Fibroblast of peridontal ligament (primary cell): Measurements from ENCODE around the gene ECHDC1.
A peak's percentile ranks its signal among the peaks of the same experiment; 100 is the strongest.
"Not testable (repeated sequence)": the region's sequence is repeated elsewhere in the genome, so short reads cannot be mapped to it uniquely, and the experiment has no call there.

Experiments used
- DNase-seq: peaks from one replicate; pipeline ENCODE4 v3.0.0-alpha.2; 2010; ENCODE audit errors: extremely low read depth

Gene ECHDC1

DNA sequence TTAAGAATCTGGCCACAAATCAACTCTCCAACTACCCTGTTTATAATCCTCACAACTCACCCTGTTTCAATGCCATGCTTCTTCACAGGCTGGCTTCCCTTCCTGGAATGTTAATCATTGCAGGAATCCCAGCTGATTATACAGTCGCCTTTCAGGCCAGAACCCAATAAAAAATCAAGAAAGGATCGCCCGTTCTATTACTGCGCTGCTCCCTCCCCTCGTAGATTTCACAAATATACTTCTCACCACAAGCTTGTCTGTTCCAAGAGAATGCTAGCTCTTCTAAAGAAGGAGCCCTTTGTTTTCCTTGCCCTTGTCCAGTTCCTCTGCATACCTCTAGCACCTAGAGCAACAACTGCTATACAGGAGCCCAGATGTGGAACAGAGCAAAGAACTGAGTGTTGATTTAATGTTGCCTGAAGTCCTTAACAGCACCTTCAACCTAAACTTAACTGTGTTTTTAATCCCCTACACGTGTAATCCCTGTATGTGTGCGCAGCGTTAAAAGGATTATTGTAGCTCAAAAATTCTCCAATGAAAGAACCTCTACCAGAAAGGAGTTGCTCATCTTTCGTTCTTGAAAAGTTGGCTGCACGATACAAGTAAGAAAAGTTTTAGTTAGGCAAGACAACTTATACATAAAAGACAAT is 988 bp downstream of the ECHDC1 start:
- peak; percentile 64 for DNase-seq

DNA sequence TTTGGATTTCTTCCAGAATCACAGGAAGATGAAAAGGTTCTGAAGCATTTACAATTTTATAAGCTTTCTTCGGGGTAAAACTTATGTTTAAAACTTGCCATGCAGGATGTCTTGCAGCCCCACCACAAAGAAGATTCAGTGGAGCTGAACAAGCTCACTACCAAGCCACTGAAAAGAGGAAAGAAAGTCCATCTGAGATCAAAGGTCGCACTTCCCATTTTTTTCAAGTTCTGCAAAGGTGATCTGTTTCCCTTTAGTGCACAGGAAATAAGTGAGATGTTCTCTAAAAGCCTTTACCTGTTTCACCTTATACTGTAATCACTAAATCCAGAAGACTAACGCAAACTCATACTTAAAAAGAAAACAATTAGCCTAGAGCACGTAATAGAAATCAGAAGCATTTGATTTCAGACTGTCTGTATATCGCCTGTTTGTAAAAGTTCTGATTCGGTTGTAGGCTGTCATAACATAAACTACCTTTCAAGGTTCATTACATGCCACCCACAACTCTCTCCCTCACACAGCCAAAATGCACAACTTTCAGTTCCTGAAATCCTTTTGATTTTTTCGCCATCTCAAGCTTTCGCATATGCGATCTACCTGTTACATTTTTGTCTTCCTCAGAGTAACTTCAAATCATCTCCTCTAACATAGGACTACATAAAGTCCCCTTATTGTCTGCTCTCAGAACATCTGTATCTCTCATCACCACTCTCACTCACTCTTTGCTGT is 1.8 kb downstream of the ECHDC1 start:
- DNase-seq = no peak

DNA sequence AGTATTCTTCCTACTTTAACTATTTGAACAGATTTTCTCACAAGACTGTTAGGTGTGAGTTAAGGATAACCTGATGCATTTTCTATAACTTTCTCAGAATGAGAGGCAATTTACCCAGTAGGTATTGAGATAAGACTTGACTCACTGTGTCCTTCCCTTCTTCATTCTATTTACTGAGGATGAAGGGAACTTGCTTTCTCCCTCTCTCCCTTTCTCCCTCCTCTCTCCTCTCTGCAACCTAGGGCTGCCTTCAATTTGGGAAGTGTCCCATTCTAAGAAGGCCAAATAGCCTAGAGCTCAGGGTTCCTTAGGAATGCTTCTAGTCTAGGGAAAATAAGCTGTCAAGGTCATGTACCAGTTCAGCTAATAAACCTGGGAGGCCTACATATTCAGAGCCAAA is 3.2 kb downstream of the ECHDC1 start:
- no peak for DNase-seq

DNA sequence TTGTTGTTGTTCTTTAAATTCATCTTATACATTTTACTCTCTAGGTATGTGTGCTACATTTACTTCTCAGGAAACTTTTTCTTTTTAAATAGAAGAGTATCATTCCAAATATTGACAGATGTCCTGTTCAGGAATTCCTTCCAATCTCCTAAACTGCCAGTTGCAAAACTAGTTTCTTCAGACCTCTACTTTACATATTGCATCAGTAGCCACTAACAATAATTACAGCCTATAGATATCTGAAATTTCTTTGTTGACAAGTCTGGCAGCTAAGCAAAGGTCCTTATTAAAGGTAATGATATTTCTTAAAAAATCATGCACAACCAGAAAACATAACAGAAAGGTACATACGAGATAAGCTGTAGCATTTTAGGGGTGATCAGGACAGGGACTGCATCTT is 4.5 kb downstream of the ECHDC1 start:
- DNase-seq = no peak

DNA sequence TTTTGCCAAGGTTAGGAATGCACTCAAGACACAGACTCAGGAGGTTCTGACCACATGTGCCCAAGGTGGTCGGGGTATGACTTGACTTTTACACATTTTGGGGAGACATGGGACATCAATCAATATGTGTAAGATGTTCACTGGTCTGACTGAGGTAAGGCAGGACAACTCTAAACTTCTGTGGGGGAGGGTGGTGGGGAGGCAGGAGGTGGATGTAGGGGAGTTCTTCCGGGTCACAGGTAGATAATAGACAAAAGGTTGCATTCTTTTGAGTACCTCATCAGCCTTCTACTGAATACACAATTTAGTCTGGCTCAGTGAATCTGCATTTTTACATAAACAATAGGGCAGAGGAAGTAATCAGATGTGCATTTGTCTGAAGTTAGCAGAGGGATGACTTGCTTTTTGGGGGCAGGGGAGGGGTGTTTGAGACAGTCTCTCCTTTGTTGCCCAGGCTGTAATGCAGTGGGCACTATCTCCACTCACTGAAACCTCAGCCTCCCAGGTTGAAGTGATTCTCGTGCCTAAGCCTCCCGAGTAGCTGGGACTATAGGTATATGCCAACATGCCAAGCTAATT is 10.9 kb downstream of the ECHDC1 start:
- no peak for DNase-seq

DNA sequence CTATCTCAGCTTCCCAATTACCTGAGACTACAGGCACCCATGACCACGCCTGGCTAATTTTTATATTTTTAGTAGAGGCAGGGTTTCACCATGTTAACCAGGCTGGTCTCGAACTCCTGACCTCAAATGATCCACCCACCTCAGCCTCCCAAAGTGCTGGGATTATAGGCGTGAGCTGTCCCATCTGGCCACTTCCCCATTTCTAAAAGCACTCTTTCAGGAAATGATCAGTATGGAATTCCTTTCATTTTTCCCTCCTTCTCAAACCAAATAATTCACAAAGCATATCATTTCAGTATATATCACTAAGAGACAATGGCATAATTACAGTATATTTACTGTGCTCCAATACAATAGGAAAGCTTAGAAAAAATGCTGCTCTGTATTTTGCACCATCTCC is 12.2 kb downstream of the ECHDC1 start:
- not testable (repeated sequence) for DNase-seq

DNA sequence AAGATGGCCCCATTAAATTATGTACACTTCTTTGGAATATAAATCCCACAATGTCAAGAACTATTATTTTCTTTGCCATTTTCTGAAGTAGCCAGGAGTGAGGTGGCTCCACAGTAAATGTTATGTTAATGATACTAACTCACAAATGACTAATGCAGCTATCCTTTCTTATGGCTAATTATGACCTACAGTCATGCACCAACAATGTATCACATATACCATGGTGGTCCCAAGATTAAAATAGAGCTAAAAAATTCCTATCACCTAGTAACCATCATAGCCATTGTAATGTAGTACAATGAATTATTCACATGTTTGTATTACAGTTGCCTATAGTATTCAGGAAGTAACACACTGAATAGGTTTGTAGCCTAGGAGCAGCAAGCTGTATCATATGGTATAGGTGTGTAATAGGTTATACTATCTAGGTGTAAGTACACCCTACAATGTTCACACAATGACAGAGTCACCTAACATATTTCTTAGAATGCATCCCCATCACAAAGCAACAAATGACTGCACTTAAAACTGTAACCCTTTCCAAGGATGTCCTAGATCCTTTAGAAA is 15.3 kb downstream of the ECHDC1 start:
- no peak for DNase-seq

DNA sequence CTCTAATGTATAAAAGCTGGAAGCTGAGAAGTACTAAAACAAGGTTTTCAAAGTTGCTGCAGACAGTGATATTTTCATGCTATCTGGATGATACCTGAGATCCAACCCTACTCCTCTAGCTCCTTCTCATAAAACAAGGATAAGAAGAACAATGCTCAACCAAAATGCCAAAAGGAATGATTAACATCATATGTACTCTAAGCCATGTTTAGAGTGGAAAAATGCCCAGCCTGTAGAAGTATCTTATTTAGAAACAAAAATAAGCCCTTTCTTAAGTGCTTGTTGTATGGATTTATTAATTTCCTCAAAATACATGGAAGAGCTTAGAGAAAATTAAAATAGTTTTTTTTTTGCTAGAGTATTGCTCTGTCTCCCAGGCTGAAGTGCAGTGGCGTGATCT is 23.7 kb downstream of the ECHDC1 start:
- DNase-seq = peak; percentile 52

DNA sequence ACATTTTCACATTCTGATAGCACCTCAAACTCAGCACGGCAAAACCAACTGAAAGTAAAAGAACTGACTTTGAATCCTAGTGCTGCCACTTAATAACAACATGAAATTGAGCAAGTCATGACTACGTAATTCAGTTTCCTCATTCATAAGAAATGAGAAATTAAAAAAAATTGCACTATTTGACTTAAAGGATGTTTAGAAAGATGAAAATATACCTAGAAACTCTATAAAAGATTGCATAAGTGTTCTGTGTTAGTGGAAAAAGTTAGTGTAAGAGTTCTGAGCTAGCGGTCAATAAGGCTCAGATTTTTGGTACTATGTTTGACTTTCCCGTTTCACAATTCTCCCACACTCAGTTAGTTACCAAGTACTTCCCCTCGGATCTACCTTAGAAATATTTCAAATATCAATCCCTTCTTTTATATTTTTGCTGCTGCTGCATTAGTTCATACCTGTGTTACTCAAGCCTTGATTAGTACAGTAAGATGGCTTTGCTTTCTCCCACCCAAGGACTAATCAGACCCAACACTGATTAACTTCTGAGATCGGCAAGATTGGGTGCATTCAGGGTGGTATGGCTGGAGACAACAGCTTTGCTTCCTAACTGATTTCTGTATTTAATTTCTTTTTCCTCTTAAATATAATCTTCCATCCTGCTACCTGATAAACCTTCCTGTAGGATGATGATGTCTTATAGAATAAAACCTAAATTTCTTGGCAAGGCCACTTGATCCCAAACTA is 25.9 kb downstream of the ECHDC1 start:
- DNase-seq = no peak

DNA sequence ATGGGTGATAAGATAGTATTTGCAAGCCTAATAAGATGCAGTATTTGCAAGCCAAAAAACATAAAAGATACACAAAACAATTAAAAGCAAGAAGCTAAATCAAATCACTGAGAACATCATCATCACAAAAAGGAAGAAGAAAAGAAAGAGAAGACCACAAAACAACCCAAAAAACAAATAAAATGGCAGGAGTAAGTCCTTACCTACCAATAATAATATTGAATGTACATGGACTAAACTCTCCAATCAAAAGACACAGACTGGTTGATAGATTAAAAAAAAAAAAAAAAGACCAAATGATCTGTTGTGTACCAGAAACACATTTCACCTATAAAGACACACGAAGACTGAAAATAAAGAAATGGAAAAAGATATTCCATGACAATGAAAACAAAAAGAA is 37.7 kb downstream of the ECHDC1 start:
- DNase-seq = no peak

DNA sequence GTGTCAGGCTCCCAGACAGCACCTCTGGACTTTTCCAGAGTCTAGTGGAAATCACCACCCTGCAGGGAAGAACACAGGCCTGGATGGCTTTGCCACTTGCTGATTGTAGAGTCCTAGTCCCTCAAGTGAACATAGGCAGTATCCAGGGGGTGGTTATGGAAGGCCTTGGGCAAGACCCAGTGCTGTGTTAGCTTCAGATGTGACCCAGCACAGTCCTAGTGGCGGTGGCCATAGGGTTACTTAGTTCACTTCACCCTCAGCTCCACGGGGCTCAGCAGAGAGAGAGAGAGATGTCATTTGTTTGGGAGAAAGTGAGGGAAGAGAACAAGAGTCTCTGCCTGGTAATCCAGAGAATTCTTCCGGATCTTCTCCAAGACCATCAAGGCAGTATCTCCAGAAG is 39.5 kb downstream of the ECHDC1 start:
- DNase-seq = no peak

DNA sequence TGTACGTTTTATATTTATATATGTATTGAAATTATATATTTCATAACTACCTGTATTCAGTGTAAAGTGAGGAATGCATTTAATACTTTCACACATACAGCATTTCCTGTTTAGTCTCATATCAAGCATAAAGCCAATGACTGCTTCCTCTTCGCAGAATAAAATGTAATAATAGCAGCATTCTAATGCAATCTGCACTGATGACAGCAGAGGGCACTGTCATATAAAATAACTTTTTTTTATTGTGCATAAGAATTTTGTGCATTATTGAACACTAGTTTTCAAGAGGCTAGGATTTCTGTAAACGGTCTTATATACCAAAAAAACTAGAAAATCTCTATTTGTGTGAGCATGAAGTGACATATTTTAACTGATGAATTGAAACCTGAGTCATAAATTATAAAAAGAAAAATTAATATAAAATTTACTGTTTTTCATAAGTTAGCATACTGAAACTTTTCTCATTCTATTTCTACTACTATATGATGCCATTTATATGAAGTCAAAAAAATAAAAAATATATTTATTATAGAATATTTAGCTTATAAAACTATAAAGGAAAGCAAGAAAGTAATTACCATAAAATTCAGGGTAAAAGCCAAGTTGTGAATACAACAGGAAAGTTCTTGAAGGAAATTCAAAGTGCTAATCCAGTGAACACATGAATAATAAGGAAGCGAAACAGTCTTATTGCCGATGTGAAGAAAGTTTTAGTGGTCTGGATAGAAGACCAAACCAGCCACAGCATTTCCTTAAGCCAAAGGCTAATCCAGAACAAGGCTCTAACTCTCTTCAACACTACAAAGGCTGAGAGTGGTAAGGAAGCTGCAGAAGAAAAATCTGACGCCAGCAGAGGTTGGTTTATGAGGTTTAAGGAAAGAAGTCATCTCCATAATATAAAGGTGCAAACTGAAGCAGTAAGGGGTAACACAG is 40.4 kb downstream of the ECHDC1 start:
- peak; percentile 76 for DNase-seq

DNA sequence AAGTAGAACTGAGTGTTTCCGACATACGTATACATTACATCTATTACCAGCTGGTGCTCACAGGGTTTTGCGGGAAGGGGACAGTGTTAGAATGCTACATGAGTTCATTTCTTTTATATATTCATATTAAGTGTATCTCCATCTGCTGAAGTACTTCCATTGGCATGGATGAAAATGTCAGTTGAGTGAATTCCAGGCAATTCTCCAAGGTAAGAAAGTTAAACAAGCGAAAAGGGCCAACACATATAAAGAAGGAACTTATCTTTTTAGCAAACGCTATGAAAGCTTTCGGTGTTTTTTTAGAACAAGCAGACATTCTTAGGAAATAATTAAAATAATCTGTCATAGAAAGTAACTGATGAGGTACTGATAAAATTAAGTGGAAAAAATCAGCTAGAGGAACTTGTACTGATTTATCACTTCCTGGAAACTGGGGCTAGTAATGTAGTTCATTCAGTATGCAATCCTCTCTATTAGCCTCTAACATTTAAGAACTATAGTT is 42.2 kb downstream of the ECHDC1 start:
- peak; percentile 23 for DNase-seq

DNA sequence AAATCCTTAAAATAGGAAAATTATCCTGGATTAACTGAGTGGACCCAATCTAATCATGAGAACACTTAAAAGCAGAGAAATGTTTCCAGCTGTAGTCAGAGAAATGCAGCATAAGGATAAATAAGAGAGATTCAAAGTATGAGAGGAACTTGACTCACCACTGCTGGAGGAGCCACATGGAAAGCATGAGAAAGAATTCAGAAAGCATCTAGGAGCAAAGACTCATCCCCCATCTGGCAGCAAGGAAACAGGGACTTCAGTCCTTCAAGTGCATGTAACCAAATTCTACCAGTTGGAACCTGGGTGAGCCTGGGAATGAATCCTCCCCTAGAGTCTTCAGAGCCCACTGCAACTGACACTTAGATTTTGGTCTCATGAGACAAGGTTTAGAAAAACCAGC is 43.0 kb downstream of the ECHDC1 start:
- peak; percentile 93 for DNase-seq

DNA sequence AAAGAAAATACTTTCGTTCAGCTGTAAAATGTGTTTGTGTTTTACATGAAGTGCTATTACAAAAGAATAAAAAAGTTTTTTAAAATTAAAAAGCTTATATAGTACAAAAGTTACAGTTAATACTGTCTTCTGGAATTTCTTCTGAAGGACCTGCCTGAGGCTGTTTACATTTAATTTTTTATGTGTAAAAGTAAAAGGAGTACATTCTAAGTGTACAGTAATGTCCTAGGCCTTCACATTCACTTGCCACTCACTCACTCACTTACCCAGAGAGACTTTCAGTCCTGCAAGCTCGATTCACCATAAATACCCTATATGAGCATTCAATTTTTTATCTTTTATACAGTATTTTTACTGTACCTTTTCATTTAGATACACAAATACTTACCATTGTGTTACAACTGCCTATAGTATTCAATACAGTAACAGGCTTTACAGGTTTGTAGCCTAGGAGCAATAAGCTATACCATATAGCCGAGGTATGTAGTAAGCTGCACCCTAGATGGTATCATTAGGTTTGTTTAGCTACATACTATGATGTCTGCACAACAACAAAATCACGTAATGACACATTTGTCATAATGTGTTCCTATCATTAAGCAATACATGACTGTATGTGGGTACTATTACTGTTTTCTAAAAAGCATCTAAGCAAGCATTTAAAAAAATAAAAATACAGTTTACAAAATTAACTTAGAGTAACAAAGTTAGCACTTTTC is 43.7 kb downstream of the ECHDC1 start:
- no peak for DNase-seq

DNA sequence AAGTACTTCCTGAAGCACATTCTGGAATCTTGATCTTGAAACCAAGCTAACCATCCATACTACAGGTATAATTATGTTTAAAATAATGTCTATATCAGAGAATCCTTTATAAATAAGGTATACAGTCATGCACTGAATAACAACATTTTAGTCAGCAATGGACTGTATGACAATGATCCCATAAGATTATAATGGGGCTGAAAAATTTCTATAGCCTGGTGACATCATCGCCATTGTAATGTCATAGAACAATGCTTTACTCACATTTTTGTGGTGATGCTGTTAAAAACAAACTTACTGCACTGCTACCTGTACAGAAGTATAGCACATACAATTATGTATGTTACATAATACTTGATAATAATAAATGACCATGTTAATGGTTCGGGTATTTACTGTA is 44.9 kb downstream of the ECHDC1 start:
- no peak for DNase-seq

DNA sequence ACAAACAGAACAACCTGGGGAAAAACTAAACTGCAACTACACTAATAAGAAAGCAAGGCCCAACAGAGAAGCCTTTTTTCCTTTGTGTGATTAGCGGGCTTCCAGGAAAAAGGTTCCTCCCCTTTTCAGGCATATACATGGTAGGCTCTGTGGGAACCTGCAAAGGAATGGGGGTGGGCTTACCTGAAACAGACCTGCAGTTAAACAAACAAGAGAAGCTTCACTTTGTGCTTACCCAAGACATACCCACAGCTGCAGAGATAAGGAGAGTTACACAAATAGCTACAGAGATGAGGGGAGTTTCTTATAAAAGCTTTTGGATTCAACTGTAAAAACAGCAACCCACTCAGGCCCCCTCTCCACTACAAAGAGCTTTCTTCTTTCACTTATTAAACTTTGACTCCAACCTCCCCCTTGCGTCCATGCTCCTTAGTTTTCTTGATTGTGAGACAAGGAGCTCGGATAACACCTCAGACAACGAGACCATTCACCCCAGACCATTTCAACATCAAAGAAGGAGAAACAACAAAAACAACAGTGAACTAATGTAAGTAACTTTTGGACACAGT is 45.8 kb downstream of the ECHDC1 start:
- no peak for DNase-seq

DNA sequence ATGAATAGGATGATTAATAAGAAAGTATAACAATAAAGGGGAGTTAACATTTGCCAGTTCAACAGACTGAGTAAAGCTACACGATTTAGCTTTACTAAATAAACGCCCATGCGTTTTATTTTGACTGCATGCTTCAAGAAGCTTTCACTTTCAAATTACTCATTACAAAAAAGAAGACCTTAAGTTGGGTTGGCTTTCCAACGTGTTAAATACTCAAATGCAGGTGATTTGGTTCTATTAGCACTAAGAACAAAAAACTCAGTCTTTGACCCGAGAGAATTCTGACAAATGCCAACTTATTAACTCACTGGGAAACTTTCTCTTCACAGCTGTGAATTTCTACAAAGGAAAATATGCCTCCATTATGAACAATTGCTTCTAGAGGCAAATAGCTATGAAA is 51.9 kb downstream of the ECHDC1 start:
- DNase-seq = no peak

DNA sequence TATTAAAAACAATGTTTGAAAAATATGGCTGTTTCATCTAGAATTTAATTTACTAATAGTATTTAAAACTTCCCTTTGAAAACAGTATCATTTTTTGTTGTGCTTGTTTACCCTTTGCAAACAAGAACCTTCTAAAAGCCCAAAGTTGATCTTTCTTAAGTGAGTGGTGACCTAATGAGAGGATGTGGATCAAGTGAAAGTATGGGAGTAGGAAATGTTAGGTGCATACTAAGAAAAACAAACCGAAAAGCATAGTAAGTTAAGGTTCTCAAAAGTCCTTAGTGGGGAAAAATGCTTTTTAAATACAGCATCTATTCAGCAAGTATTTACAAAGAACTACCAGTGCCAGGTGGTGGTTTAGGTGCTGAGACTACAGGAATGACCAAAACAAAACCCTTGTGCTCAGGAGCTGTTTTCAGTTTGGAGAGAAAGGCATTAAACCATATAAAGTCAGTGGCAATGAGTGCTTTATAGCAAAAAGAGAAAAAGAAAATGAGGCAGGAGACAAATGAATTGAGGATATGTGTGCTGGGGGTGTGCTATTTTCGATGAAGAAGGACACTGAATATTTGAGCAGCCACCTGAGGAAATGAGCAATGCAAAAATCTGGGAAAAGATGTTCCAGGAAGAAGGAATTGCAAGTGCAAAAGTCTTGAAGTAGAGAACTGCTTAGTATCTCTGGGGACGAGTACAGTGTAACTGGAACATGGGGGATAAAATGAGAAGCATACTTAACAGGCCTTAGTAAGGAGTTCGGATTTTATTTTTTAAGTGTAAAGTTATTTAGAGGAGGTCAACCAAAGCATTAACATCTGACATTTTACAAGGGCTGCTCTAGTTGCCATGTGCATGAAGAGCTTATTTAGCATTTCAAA is 52.8 kb downstream of the ECHDC1 start:
- no peak for DNase-seq
